OCI-LY1 (cell line): ENCODE measurements around the gene NR2F1-AS1.

ENCODE experiments used
- H2AFZ ChIP-seq: fragments of 200-600 bp; sonication (generic), shearing (Covaris generic); 2 replicates; pipeline ENCODE4 v1.6.0; 2014; ENCODE audit warnings: antibody characterized with exemption, mild to moderate bottlenecking, low read length
- H3F3A ChIP-seq: fragments of 200-600 bp; sonication (generic), shearing (Covaris generic); 2 replicates; pipeline ENCODE4 v1.6.0; 2014; ENCODE audit warnings: mild to moderate bottlenecking, antibody characterized with exemption, low read length, moderate library complexity; ENCODE audit not compliant: insufficient read depth
- H3K27ac ChIP-seq: fragments of 200-600 bp; sonication (generic); 2 replicates; pipeline ENCODE4 v1.5.1; 2014; ENCODE audit warnings: low read length, mixed run types, mild to moderate bottlenecking, low read depth; ENCODE audit not compliant: poor library complexity, severe bottlenecking
- H3K27me3 ChIP-seq: fragments of 200-600 bp; sonication (generic); 2 replicates; pipeline ENCODE4 v1.6.0; 2014; ENCODE audit warnings: antibody characterized with exemption, mild to moderate bottlenecking, low read length, moderate library complexity; ENCODE audit not compliant: insufficient read depth
- H3K36me3 ChIP-seq: fragments of 200-600 bp; sonication (generic); 2 replicates; pipeline ENCODE4 v1.6.1; 2014; ENCODE audit warnings: mild to moderate bottlenecking, antibody characterized with exemption, low read length, moderate library complexity, mixed read lengths; ENCODE audit not compliant: insufficient read depth
- H3K4me1 ChIP-seq: fragments of 200-600 bp; sonication (generic); 2 replicates; pipeline ENCODE4 v1.5.1; 2014; ENCODE audit warnings: mild to moderate bottlenecking, low read length, moderate library complexity; ENCODE audit not compliant: insufficient read depth, severe bottlenecking
- H3K4me2 ChIP-seq: fragments of 200-600 bp; sonication (generic), shearing (Covaris generic); 2 replicates; pipeline ENCODE4 v1.6.1; 2014; ENCODE audit warnings: low read length
- H3K4me3 ChIP-seq: fragments of 200-600 bp; sonication (generic); 2 replicates; pipeline ENCODE4 v1.5.1; 2014; ENCODE audit warnings: low read length, low read depth, mild to moderate bottlenecking, mixed read lengths; ENCODE audit not compliant: poor library complexity, severe bottlenecking
- H3K79me2 ChIP-seq: fragments of 200-600 bp; shearing (Covaris generic); 2 replicates; pipeline ENCODE4 v1.6.1; 2016; ENCODE audit warnings: mixed run types, low read length, mixed read lengths; ENCODE audit not compliant: insufficient read depth
- H3K9ac ChIP-seq: fragments of 200-600 bp; sonication (generic), shearing (Covaris generic); 2 replicates; pipeline ENCODE4 v1.6.1; 2014; ENCODE audit warnings: mild to moderate bottlenecking, low read length, mixed read lengths
- H3K9me2 ChIP-seq: fragments of 200-600 bp; sonication (generic), shearing (Covaris generic); 2 replicates; pipeline ENCODE4 v1.6.1; 2014; ENCODE audit warnings: low read depth, mild to moderate bottlenecking, low read length, mixed read lengths
- H3K9me3 ChIP-seq: fragments of 200-600 bp; shearing (Covaris generic); 2 replicates; pipeline ENCODE4 v1.6.1; 2014; ENCODE audit warnings: low read length, mixed read lengths
- H4K20me1 ChIP-seq: fragments of 200-600 bp; sonication (generic), shearing (Covaris generic); 2 replicates; pipeline ENCODE4 v1.6.0; 2016; ENCODE audit warnings: mild to moderate bottlenecking, low read length; ENCODE audit not compliant: insufficient read depth
- EZH2 ChIP-seq: fragments of 200-600 bp; sonication (generic), shearing (Covaris generic); IDR thresholded peaks from 2 replicates; pipeline ENCODE4 v1.8.0; 2017; ENCODE audit warnings: borderline replicate concordance, mixed run types, mild to moderate bottlenecking, antibody characterized with exemption, low read length, moderate library complexity, mixed read lengths
- TF ChIP-seq, protein P1 (sequence below): fragments of 200-600 bp; sonication (generic), shearing (Covaris generic); IDR thresholded peaks from 2 replicates; pipeline ENCODE4 v1.5.1; 2017; ENCODE audit warnings: mild to moderate bottlenecking, antibody characterized with exemption, low read length, moderate library complexity, mixed read lengths

The NR2F1-AS1 gene

DNA sequence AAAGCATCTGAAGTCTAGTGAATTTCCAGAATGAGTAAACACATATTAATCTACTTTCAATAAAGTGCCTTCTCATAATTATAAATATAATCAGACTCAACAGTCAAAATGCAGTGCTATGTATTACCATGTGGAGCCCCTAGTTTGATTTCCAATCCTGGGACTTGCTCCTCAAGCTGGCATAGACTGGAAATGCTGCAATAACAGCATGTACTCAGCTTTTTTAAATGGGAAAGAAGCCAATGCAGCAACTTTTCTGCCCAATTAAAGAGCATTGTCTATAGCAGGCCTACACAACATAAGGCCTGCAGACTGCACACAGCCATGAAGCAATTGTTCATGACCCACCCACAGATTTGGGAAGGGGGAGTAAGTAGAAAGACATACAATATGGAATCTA, 103.2 kb downstream of the NR2F1-AS1 start:
- Histone ChIP-seq H3K4me3 (no peak overlapping the region), H3K4me1 (no peaks in the 10 kb centered on the region), H3K9ac (no peak overlapping the region), H3K9me3 (no peaks in the 10 kb centered on the region), H3K36me3 (no peaks in the 10 kb centered on the region), H3F3A (no peaks in the 10 kb centered on the region), H3K27me3 (no peaks in the 10 kb centered on the region), H4K20me1 (no peaks in the 10 kb centered on the region), H3K4me2 (no peak overlapping the region), H3K9me2 (no peaks in the 10 kb centered on the region), H3K27ac (no peak overlapping the region), H3K79me2 (no peaks in the 10 kb centered on the region), H2AFZ (no peak overlapping the region)
- TF ChIP-seq, protein P1, sequence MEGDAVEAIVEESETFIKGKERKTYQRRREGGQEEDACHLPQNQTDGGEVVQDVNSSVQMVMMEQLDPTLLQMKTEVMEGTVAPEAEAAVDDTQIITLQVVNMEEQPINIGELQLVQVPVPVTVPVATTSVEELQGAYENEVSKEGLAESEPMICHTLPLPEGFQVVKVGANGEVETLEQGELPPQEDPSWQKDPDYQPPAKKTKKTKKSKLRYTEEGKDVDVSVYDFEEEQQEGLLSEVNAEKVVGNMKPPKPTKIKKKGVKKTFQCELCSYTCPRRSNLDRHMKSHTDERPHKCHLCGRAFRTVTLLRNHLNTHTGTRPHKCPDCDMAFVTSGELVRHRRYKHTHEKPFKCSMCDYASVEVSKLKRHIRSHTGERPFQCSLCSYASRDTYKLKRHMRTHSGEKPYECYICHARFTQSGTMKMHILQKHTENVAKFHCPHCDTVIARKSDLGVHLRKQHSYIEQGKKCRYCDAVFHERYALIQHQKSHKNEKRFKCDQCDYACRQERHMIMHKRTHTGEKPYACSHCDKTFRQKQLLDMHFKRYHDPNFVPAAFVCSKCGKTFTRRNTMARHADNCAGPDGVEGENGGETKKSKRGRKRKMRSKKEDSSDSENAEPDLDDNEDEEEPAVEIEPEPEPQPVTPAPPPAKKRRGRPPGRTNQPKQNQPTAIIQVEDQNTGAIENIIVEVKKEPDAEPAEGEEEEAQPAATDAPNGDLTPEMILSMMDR: no peak
- no peak for TF ChIP-seq EZH2

DNA sequence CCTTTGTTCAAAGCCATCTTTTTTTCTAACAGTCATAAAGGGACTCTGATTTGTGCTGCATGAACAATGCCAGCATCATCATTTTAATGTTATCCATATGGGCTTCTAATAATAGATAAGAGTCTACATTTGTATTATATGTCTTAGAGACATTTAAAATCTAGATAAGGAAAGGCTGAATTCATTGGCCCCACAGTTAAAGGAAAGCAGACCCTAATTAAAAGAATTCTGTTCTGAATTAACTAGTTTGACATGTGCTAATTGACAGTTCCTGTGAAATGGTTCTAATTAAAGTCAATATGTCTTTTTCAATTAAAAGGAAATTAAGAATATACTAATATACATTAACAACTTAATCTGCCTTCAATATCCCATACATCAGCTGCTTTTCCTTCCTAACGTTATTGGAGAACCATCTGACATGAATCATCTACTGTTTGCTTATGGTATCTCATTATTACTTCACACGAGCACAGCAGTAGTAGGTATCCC, 104.7 kb downstream of the NR2F1-AS1 start:
- Histone ChIP-seq H3K9ac (no peak overlapping the region), H3K36me3 (no peaks in the 10 kb centered on the region), H4K20me1 (no peaks in the 10 kb centered on the region), H3K4me1 (no peaks in the 10 kb centered on the region), H3K79me2 (no peaks in the 10 kb centered on the region), H2AFZ (no peak overlapping the region), H3K9me2 (no peaks in the 10 kb centered on the region), H3K27me3 (no peaks in the 10 kb centered on the region), H3K27ac (no peak overlapping the region), H3K4me3 (no peak overlapping the region), H3K9me3 (no peaks in the 10 kb centered on the region), H3F3A (no peaks in the 10 kb centered on the region), H3K4me2 (no peak overlapping the region)
- no peak for TF ChIP-seq EZH2
- TF ChIP-seq, protein P1: no peak

DNA sequence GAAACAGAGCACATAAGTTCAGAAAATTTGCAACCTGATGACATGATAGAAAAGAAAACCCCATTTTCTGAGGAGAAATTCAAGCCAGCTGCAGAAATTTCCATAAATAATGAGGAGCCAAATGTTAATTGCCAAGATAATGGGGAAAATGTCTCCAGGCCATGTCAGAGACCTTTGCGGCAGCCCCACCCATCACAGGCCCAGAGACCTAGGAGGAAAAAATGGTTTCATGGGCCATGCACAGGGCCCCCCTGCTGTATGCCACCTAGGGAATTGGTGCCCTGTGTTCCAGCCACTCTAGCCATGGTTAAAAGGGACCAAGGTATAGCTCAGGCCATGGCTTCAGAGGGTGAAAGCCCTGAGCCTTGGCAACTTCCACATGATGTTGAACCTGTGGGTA, 118.1 kb downstream of the NR2F1-AS1 start:
- no peak overlapping the region for H3K9ac ChIP-seq
- no peaks in the 10 kb centered on the region for H3F3A ChIP-seq
- TF ChIP-seq, protein P1: no peak

More for the DNA sequence above, 118.1 kb downstream of the NR2F1-AS1 start:
- no peaks in the 10 kb centered on the region for H3K79me2 ChIP-seq
- H4K20me1 ChIP-seq: no peaks in the 10 kb centered on the region
- no peaks in the 10 kb centered on the region for H3K27me3 ChIP-seq
- H3K4me2 ChIP-seq: no peak overlapping the region
- H2AFZ ChIP-seq: no peak overlapping the region
- no peaks in the 10 kb centered on the region for H3K4me1 ChIP-seq
- no peaks in the 10 kb centered on the region for H3K36me3 ChIP-seq
- no peaks in the 10 kb centered on the region; the same call in 1 of the 2 replicates for H3K9me3 ChIP-seq
- no peak overlapping the region for H3K4me3 ChIP-seq
- H3K9me2 ChIP-seq: no peaks in the 10 kb centered on the region
- no peak overlapping the region for H3K27ac ChIP-seq
